Stimulated activated CD8-positive, alpha-beta memory T cell treated with anti-CD3 and anti-CD28 coated beads, Interleukin-12 subunit alpha, Interleukin-12 subunit beta, amount 100 ng/mL, for 24 hours (primary cell): ENCODE data around the gene HSD17B11.
"Not testable (repeated sequence)": the region's sequence is repeated elsewhere in the genome, so short reads cannot be mapped to it uniquely, and the experiment has no call there.

Experiments used
- DNase-seq: peaks from one replicate; pipeline ENCODE4 v3.0.0-alpha.2; 2020; ENCODE audit errors: extremely low read depth

HSD17B11 gene

DNA sequence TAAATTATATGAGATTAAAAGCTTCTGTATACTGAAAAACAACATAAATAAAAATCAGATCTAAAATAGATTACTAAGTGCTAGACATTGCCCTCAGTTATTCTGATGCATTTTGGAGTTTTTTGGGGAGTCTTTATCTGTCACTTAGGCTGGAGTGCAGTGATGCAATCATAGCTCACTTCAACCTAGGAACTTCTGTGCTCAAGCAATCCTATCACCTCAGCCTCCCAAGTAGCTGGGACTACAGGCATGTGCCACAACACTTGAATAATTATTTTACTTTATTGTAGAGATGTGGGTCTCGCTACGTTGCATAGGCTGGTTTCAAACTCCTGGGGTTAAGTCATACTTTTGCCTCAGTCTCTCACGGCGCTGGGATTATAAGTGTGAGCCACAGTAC, 31.7 kb downstream of the HSD17B11 start:
- DNase-seq = no peak

DNA sequence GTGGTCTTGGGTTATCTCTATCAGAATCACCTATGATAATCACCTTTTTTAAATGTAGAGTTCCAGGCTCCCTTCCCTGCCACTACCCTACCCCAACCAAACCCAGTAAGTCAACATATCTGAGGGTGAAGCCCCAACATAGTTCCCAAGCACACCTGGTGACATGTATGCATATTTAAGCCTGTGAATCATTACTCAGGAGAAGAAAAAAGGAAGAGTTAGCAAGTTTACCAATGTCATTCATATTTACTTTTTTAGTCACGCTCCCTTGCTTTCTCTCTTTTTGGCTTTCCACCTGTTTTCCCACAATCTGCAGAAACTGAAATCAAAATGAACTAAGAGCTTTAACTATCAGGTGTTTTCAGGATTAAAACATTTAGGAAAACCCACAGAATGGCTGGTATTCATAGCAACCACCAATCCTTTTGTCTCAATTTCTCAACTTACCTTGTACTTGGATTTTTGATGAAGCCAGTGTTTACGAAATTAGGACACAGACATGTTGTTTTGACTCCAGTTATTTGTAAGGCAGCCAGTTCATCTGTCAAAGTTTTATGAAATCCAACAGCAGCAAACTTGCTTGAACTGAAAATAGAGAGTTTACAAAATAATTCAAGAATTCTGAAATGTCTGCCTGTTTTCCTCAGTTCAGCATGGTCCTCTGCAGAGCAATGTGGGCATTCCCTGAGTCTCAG, 34.0 kb downstream of the HSD17B11 start:
- DNase-seq = no peak

DNA sequence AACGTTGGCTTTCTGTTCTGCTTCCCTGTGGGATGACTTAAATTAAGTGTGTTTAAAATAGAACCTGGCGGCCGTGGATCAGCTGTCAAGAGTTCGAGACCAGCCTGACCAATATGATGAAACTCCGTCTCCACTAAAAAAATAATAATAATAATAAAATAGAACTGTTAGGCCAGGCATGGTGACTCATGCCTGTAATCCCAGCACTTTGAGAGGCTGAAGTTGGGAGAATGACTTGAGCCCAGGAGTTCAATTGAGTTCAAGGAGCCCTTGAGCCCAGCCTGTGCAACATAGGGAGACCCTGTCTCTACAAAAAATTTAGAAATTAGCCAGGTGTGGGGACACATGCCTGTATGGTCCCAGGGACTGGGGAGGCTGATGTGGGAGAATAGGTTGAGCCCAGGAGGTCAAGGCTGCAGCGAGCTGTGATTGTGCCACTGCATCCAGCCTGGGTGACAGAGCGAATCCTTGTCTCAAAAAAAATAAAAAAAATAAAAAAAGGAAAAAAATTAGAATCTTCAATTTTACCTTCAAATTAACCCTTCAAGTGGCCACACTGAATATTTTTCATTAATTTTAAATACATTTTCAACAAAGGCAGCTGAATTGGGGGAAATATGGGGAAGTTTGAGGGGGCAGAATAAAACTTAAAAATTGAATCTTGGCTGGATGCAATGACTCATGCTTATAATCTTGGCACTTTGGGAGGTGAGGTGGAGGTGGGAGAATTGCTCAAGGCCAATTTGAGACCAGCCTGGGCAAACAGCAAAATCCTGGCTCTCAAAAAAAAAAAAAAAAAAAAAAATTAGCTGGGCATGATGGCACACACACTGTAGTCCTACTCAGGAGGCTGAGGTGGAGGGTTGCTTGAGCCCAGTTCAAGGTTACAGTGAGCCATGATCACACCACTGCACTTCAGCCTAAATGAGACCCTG, 36.6 kb downstream of the HSD17B11 start:
- DNase-seq = no peak

DNA sequence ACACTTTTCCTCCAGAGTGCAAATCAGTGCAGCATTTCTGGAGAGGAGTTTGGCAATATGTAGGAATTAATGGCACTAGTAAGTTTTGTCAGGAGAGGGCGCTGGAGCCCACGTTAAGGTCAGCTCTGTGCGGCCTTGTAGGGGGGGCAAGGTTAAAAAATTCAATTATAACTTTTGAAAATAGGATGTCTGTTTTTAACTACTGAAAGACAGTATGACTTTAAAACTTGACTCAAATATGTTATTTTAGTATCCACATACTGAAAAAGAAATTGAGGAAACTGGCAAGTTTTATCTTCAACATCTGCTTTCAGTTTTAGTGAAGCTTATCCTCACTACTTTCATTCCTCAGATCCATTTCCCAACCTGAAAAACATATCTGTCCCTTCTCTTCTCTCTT, 37.4 kb downstream of the HSD17B11 start:
- DNase-seq = no peak

DNA sequence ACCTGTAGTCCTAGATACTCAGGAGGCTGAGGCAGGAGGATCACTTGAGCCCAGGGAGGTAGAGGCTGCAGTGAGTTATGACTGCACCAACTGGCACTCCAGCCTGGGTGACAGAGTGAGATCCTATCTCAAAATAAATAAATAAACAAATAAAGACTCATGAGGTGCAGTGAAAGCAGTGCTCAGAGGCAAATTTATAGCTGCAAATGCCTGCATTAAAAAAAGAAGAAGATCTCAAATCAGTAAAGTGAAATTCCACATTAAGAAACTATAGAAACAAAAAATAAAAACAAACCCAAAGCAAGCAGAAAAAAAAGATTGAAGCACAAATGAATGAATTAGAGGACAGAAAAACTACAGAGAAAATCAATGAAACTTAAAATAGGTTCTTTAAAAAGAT, 45.8 kb downstream of the HSD17B11 start:
- no peak for DNase-seq

DNA sequence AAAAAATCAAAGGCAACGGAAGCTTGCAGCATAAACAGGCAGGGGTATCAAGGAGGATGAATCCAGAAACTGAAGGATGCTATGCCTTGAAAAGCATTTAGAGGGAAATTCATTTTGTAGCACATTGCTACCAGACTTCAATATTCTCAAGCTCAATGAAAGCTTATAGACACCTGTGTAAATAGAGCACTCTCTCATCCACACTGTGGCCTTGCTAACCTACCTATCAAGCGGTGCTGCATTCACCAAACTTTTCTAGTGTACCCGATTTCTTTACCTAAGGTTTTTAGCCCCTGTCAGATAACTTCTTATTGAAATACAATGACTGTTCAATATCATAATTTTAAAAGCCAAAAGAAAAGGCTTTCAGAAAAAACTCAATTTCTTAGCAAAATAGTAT, 48.1 kb downstream of the HSD17B11 start:
- DNase-seq = no peak

DNA sequence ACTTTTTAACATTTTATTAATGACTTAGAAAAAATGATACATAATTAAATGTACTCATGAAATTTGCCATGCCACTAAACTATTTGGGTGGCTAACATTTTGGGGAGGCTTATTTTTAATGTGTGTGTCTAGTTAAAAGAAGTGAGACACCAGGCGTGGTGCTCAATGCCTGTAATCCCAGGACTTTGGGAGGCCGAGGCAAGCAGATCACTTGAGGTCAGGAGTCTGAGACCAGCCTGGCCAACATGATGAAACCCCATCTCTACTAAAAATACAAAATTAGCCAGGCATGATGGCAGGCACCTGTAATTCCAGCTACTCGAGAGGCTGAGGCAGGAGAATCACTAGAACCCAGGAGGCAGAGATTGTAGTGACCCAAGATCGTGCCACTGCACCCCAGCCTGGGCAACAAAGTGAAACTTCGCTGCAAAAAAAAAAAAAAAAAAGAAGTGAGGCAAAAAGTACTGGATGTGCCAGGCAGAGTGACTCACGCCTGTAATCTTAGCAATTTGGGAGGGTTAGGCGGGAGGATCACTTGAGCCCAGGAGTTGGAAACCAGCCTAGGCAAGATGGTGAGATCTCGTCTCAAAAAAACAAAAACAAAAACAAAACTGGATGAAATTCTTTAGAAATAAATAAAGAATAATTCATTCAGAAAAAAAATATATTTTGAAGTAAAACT, 48.9 kb downstream of the HSD17B11 start:
- not testable (repeated sequence) for DNase-seq

DNA sequence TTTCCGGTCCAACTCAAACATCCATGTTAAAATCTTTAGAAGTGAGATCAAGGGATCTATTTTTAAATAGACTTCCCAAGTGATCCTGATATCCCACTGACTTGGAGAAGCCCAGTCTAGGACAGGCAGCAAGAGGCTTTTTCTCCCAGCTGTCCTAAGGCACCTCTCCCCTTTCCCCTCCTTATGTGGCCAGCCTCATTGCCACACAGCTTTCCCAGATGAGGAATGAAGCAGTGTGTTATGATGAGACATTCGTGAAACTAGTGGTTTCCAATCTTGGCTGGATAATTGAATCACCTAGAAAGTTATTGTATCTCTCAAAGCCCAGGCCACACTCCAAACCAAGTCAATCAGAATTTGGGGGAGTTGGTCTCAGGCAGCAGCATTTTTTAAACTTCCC, 51.5 kb downstream of the HSD17B11 start:
- DNase-seq = no peak

DNA sequence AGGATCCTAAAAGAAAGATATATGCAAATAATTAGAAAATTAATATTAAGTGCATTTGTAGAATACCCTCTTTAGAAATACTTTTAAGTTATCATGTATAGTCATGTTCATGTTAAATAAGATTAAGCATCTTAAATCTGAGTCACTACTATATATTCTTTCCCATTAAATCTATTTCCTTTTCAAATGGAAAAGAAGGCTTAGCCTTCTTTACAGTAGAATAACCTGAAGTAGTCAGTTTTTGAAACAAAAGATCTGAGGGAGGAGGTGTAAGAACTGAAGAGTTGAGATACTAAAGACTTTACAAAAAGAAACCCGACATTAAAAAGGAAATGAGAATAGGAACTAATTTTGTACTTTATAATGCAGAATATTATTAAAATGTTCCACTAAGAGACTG, 53.6 kb downstream of the HSD17B11 start:
- no peak for DNase-seq

DNA sequence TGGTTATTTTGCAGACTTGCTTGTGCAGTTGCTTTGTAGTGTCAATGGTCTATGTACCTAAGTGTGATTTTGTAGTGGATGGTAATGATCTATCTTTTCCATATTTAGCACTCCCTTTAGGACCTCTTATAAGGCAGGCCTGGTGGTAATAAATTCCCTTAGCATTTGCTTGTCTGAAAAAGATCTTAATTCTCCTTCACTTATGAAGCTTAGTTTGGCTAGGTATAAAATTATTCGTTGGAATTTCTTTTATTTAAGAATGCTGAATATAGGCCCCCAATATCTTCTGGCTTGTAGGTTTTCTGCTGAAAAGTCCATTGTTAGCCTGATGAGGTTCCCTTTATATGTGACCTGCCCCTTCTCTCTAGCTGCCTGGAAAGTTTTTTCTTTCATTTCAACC, 57.7 kb downstream of the HSD17B11 start:
- no peak for DNase-seq

DNA sequence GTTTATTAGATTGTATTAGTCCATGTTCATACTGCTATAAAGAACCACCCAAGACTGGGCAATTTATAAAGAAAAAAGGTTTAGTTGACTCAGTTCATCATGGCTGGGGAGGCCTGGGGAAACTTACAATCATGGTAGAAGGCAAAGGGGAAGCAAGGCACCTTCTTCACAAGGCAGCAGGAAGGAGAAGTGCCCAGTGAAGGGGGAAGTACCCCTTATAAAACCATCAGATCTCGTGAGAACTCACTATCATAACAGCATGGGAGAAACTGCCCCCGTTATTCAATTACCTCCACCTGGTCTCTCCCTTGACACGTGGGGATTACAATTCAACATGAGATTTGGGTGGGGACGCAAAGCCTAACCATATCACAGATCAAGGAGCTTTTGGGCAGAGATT, 60.2 kb downstream of the HSD17B11 start:
- DNase-seq = no peak

DNA sequence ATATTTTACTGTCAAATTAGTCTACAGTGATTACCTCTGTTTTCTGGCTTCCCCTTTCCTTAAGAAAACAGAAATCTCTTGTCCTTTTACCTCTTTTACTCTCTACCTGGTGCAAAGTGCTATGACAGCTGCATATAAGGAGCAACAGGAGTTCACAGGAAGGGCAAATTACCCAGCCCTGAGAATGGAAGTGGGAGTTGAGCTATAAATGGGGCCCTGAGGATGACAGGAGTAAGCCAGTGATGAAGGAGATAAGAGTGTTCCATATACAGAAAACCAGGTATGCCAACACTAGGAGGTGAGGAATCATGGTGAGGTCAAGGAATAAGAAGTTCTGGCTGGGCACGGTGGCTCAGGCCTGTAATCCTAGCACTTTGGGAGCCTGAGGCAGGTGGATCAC, 63.9 kb downstream of the HSD17B11 start:
- no peak for DNase-seq

DNA sequence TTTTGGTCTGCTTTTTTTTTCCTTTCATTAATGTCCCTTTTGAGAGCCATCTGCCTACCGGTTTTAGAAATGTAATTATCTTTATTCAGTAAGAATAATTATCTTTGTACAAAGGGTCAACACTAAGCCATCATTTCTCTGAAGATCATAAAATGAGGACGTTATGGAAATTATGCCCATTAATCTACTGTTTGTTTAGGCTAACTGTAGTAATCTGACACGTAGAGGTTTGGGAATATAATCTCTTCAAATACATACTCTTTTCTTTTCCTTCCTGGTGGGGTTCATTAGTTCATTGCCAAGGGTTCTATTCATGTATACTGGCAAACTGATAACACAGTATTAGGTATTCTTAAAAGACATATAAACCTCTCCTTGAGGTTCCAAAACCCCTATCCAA, 64.5 kb downstream of the HSD17B11 start:
- DNase-seq = no peak

DNA sequence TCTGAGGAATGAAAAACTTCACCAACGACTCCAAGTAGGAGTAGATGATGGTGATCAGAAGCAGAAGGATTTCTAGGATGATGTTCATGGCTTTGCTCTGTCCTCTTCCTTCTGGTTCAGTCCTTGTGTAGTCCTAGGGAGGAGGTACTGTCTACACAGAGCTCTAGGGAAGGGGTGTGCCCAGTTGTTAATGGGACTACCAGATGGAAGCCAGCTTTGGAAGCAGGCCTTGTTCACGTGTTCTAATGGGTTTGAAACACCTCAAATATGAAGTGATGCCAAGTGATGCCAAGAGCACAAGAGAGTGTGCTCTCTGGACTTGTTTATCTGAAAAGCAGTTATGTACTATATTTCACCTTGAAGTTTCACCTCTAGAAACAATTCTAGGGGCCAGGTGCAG, 68.2 kb downstream of the HSD17B11 start, which contains the start of gene HSD17B13:
HSD17B13 (minus strand) TSS at position 129 of the 400 bp plus-strand sequence; CDS start at position 88, 41 bp downstream.
- no peak for DNase-seq

DNA sequence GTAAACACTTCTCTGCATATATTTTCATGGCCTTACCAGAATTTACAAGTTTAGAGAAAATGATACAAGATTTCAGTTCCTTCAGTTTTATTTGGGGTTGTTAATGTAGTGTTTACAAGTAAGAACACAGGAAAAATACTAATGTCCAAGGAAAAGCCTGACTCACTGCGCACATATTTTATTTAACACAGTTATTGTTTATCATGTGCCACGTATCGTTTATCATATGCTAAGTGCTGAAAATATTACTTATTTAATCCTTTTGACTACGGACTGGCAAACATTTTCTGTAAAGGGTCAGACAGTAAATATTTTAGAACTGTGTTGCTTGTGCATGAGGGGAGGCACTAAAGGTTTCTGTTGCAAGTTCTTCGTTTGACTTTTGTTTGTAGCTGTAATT, 69.1 kb downstream of the HSD17B11 start:
- DNase-seq = no peak

DNA sequence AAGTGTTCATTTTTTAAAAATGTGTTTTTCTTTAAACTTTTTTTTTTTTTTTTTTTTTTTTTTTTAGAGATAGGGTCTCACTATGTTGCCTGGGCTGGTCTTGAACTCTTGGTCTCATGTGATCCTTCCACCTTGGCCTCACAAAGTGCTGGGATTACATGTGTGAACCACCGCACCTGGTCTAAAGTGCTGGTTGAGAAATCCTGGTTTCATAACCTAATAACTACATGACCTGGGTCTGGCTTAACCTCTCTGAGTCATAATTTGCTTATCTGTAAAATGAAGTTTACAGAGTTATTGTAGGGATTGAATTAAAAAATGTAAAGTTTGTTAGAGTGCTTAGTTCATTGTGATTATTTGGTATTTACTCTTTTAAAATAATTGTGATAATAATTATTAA, 73.5 kb downstream of the HSD17B11 start:
- no peak for DNase-seq

DNA sequence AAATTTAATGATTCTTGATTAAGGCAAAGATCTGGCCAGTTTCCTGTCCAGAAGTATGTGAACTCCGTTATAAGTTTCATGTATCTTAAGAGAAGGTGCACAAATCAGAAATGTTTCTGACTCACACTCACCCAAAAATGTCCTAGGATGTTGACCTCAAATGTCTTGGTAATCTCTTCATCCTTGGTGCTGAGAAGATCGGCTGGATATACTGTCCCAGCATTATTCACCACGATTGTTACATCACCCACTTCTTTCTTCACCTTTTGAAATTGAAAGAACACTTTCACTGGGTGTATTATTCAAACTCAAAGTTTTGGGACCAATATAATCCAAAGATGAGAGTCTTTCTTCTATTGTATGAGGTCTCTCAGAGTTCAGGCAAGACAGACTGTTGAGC, 74.0 kb downstream of the HSD17B11 start:
- no peak for DNase-seq

DNA sequence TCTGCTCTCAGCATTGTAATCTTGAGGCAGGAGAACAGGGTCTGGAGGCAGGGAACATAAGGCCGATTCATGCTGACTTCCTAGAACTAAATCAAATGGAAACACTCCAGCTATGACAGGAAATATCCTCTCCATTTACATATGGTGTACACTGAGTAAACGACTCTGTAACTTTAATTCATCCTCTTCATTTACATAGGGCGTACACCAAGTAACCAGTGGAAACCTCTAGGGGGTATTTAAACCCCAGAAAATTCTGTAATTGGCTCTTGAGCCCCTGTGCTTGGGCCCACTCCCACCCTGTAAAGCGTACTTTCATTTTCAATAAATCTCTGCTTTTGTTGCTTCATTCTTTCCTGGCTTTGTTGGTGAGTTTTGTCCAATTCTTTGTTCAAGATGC, 76.0 kb downstream of the HSD17B11 start:
- DNase-seq = not testable (repeated sequence)

DNA sequence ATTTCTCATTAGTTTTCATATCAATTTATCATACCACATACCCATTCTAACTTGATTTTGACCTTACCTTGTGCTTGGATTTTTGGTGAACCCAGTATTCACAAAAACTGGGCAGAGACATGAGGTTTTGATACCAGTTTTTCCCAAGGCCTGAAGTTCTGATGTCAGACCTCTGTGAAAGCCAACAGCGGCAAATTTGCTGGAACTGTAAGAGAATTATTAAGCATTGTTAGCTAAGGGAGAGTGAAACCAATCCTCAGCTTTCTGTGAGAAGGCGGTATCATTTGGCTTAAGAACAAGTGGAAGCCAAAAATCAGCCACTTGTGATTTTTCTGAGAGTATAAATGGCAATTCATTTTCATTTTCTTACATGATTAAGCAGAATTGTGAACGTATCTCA, 77.2 kb downstream of the HSD17B11 start:
- no peak for DNase-seq

DNA sequence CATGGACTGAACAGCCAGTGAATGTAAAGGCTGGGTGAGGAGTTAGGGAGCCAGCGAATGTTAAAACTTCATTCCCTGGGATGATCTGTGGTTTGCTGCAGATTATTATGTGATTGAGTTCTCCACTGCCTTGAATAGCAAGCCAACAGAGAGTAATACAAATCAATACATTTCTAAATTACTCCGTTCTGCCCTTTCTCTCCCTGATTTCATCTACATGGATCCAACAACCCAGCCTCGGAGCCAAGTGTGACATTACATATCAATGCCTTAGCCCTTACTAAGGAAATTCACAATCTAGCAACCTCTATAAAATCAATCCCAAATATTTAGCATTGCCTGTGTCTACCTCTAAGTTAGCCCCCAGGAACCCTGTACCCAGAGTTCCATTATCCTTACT, 79.3 kb downstream of the HSD17B11 start:
- DNase-seq = no peak

DNA sequence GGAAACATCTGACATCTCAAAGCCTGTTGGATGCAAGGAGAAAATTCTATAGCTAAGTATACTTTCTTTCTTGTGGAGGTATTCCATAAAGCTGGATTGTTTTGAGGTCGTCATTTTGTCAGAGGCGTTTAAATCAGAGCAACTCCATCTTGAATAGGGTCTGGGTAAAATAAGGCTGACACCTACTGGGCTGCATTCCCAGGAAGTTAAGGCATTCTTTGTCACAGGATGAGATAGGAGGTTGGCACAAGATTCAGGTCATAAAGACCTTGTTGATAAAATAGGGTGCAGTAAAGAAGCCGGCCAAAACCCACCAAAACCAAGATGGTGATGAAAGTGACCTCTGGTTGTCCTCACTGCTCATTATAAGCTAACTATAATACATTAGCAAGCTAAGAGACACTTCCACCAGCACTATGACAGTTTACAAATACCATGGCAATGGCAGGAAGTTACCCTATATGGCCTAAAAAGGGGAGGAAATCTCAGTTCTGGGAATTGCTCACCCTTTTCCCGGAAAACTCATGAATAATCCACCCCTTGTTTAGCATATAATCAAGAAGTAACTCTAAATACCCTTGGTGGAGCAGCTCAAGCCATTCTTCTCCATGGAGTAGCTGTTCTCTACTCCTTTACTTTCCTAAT, 80.2 kb downstream of the HSD17B11 start:
- no peak for DNase-seq

DNA sequence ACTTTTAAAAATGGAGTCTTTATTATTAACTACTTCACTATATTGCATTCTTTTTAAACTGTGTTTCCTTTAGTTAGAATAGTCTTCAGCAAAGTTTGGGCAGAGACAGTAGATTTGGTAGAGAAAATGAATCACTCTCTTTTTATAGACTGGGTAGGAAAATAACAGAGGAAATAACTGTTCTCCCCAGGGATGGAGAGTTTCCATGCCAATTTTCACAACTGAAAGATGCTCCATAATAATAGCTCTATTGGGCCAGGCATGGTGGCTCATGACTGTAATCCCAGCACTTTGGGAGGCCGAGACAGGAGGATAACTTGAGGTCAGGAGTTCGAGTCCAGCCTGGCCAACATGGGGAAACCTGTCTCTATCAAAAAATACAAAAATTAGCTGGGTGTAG, 81.4 kb downstream of the HSD17B11 start:
- DNase-seq = no peak
